PFSK-1 (cell line): ENCODE measurements around the gene SCN5A.

Experiments used
- POLR2AphosphoS5 ChIP-seq: IDR thresholded peaks from 2 replicates; pipeline ENCODE4 v1.6.1; 2012; ENCODE audit warnings: low read depth, mild to moderate bottlenecking, control low read depth, low read length, moderate library complexity
- REST ChIP-seq, 2 experiments: IDR thresholded peaks; 2 replicates each; pipeline versions ENCODE4 v1.6.1 to v1.8.0; 2011 to 2012; ENCODE audit warnings: low read depth in 2 of 2, low read length in 2 of 2, control low read depth in 1 of 2, inconsistent platforms in 1 of 2, mild to moderate bottlenecking in 1 of 2, moderate library complexity in 1 of 2; ENCODE audit not compliant: insufficient read depth in 1 of 2
- SIN3A ChIP-seq: IDR thresholded peaks from 2 replicates; pipeline ENCODE4 v1.6.1; 2012; ENCODE audit warnings: mild to moderate bottlenecking, low read length, moderate library complexity, borderline replicate concordance; ENCODE audit not compliant: insufficient read depth
- TAF1 ChIP-seq: IDR thresholded peaks from 2 replicates; pipeline ENCODE4 v1.6.1; 2012; ENCODE audit warnings: low read length, control low read depth, borderline replicate concordance; ENCODE audit not compliant: insufficient read depth

GRCh38 chr3:38618343-38618742, 31.1 kb downstream of the SCN5A start:
- TF ChIP-seq TAF1 (no peak), SIN3A (no peak), POLR2AphosphoS5 (no peak), REST (IDR thresholded peaks at IDR 0.05; ENCODE audit: insufficient read depth in 1 of 2, low read depth in 2 of 2, low read length in 2 of 2) (no peak)
